NCI-H510A (cell line): ENCODE measurements around the gene ATP11B.

Source experiments
- DNase-seq: peaks from one replicate; lab custom pipeline; 2025; lab: John Stamatoyannopoulos, UW

The ATP11B gene

GRCh38 chr3:182954553-182955235 is 161.4 kb downstream of the ATP11B start:
- no peak for DNase-seq

GRCh38 chr3:182957226-182957625 is 163.9 kb downstream of the ATP11B start:
- no peak for DNase-seq

GRCh38 chr3:182957676-182958266 is 164.5 kb downstream of the ATP11B start:
- no peak for DNase-seq

- no peak for DNase-seq
Measured at GRCh38 chr3:182959474-182960350, 166.4 kb downstream of the ATP11B start.

GRCh38 chr3:182962166-182962565 is 168.9 kb downstream of the ATP11B start:
- no peak for DNase-seq

GRCh38 chr3:182964179-182964578 is 170.9 kb downstream of the ATP11B start:
- no peak for DNase-seq

- DNase-seq = no peak
Measured at GRCh38 chr3:182965861-182966366, 172.6 kb downstream of the ATP11B start.

GRCh38 chr3:182967218-182968204 is 174.2 kb downstream of the ATP11B start:
- DNase-seq = no peak

- DNase-seq = no peak
Measured at GRCh38 chr3:182969277-182969676, 176.0 kb downstream of the ATP11B start.

- DNase-seq = no peak
Measured at GRCh38 chr3:182969853-182970252, 176.5 kb downstream of the ATP11B start.

GRCh38 chr3:182970811-182971418 is 177.6 kb downstream of the ATP11B start:
- no peak for DNase-seq
